Activated CD8-positive, alpha-beta memory T cell treated with anti-CD3 and anti-CD28 coated beads for 48 hours (primary cell): ENCODE data around the gene DOCK3.
A peak's percentile ranks its signal among the peaks of the same experiment; 100 is the strongest.
"Not testable (repeated sequence)": the region's sequence is repeated elsewhere in the genome, so short reads cannot be mapped to it uniquely, and the experiment has no call there.

Experiments used
- DNase-seq, 3 experiments: peaks; one replicate each; pipeline ENCODE4 v3.0.0-alpha.2; 2020; ENCODE audit warnings: low read depth in 2 of 3, low spot score in 2 of 3

The DOCK3 gene

DNA sequence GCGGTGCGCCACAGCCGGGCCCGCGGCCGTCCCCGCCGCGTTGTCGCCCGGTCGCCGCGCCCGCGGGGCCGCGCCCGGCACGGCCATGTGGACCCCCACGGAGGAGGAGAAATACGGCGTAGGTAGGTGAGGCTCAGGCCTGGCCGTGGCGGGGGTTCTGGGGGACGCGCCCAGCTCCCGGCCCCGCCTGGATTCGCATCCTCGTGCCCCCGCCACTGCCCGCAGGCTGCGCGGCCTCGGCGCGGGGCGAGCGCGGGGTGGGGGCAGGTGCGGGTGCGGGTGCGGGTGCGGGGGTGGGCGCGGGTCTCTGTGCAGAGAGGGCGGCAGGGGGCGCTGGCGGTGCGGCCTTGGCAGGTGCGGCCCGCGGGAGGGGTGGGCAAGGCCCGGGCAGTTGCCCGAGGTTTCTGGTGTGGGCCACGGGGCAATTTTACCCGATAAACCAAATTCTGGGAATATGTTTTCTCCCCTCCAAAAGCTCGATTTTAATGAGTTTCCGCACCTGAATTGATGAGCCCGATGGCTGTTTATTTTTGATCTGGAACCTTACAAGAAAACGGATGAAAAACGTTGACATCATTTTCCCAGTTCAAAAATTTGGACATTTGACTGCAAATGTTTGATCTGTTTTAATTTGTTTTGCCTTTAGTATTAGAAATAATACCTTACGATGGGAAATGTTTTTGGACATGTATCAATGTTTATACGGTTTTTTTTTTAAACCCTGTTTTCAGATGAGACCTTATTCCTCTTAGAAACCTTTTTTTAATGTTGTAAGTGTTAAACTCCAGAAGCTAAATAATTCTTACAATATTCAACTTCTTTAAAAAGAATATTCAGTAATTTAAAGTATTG is 678 bp downstream of the DOCK3 start:
- DNase-seq = peak in 2 of 3 experiments; percentile 31 to 52

DNA sequence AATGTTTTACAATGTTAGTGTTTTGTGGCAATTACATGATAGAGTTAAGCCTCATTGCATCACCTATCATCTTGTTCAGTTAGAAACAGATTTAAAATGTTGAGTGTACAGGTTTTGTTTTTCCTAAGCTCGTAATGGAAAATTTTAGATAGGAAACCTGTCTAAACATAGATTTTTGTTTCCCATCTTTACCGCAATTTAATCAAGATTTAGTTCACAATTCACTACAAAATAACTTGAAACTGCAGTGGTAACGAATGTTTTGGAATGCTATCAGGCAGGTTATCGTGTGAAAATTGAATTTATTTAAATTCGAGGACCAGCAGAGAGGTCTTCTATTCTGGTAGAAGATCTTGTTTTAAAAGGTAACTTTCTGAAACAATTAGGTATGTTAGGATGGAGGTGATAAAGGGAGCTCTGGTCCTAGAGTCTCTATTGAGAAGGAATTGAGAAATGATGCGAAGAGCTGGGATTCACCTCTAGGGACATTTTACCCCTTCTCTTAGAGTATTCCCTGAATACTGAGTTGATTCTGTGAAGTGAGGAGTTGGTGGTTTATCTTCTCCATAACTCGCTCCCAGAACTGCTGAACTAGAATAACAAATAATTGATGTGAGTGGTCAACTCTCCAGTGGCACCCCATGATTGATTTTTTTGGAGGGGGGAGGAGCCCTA is 1.4 kb downstream of the DOCK3 start:
- DNase-seq = no peak

DNA sequence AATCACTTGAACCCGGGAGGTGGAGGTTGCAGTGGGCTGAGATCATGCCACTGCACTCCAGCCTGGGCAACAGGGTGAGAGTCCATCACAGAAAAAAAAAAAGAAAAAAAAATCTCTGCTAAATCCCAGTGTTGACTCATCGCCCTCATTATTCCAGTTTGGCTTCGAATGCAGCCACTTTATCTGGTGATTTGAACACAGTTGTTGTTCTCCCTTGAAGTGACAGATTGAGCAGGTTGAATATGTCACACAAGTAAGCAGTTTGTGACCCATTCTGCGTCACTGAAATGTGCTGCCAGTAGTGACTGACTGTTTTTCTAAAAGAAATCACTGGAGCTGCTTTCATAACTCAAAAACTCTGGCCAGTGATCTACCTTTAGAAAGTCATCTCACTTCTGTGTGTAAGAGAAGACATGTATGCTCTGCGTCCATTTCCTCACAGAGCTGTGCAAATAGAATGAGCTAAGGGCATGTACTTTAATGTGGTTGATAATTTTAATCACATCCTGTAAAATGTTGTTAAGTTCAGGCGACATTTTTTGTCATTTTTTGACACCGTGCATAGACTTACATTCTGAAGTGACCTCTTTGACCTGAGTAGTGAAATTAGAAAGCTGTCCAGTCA is 12.5 kb downstream of the DOCK3 start:
- no peak for DNase-seq

DNA sequence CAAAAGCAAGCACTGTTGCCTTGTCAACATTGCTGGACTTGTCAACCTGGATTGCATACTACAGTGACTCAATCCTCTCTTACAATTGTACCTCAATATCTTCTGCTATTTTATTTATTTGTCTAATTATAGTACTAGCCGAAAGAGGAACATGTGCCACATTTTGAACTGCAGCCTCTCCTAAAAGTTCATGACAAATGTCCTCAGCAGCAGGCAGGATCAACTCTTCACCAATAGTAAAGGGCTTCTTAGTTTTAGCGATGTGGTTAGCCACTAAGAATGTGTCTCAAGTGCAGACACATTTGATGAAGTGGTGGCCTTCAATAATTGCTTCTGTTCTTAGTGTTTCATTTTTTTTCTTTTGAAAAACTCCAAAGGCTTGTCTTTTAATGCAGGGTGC is 13.2 kb downstream of the DOCK3 start:
- no peak for DNase-seq

DNA sequence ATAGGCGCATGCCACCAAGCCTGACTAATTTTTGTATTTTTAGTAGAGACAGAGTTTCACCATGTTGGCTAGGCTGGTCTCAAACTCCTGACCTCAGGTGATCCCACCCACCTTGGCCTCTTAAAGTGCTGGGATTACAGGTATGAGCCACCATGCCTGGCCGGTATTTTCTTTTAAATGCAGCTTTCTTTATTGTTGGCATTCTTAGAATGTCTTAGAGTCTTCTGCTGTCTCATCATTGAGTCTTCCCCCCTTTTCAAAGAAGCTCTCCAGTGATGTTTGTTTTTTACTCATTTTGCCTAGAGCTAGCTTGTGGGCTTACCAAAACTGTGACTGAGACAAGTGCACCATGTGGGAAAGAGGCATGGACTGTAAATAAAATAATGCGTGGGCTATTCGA is 13.9 kb downstream of the DOCK3 start:
- DNase-seq = not testable (repeated sequence)

DNA sequence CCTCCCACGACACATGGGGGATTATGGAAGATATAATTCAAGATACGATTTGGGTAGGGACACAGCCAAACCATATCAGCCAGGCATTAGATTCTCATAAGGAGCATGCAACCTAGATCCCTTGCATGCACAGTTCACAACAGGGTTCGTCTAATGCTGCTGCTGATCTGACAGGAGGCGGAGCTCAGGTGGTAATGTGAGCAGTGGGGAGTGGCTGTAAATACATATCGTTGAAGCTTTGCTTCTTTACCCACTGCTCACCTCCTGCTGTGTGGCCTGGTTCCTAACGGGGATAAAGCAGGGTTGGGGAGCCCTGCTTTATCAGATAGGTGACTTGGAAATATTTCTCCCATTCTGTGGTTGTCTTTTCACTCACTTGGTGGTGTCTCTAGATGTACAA is 14.8 kb downstream of the DOCK3 start:
- DNase-seq = no peak

DNA sequence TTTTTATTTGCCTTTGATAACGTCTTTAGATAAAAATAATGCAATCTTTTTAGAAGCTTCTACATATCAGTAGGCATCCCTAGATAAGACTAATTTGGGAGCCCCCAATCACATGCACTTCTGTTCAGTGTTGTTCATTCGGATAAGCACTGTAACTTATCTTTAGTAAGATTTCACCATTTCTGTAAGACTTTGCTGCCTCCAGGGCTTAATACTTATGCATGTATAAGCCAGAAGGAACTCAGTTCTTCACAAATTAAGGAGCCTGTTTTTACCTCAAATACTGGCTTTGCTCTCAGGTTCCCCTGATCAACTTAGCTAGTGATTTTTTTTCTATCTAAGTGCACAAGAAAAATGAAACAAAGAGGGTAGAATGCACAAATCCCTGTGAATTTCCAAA is 20.3 kb downstream of the DOCK3 start:
- DNase-seq = no peak

DNA sequence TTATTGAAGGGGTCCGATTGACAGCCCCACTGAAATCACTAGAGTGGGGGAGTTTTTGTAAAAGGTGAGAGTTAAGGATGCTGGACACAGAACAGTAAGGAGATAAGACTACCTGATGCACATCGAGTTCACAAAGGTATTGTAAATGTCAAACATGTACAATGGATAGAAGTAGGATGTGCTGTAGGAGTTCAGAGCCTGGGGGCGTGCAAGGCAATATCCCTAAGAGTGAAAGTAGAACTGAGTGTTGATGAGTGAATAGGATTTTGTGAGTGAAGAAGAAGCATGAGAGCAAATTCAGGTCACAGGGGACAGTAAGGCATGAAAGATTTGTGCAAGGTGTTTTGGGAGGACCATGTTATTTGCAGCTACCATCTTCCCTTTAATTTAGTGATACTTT is 21.5 kb downstream of the DOCK3 start:
- DNase-seq = no peak

DNA sequence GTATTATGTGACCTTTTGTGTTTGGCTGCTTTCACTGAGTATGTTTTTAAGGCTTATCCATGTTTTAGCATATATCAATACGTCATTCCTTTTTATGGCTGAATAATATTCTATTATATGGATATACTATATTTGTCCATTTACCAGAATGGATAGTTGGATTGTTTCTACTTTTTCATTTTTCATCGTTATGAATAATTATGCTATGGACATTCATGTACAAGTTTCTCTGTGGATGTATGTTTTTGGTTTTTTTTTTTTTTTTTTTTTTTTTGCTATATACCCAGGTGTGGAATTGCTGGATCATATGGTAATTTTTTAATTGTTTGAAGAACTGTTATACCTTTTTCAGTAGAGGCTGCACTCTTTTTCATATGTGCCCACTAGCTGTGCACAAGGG is 23.5 kb downstream of the DOCK3 start:
- DNase-seq = no peak

DNA sequence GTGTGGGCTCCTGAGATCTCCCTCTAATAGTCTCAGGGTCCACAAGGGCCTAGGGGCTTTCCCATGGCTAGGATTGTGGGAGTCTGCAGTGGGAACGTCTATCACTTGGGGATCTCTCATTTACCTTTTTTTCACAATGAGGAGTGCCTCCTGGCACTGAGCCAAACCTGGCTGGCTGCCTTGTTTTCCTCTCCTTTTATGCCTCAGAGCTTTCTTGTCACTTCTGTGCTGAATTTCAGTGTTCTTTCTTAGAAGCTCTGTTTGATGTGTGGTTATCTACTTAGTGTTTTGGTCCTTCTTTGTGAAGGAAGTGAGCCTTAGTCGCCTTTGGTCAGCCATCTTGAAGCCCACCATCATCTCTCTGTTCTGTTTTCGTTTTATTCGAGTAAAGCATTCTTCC is 33.9 kb downstream of the DOCK3 start:
- no peak for DNase-seq

DNA sequence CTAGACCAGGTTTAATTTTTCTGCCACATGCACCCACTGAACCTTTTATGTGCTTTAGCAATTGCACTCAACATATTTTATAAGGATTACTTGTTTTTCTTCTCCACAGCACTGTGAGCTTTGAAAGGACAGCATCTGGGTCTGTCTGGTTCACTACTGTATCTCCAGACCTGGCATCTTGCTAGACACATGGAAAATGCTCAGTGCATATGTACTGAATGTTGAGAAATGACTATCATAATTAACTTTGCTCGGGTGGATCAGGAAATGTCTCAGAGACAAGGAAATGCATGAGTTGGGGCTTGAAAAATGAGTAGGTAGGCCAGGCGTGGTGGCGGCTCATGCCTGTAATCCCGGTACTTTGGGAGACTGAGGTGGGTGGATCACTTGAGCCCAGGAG is 40.2 kb downstream of the DOCK3 start:
- DNase-seq = no peak

DNA sequence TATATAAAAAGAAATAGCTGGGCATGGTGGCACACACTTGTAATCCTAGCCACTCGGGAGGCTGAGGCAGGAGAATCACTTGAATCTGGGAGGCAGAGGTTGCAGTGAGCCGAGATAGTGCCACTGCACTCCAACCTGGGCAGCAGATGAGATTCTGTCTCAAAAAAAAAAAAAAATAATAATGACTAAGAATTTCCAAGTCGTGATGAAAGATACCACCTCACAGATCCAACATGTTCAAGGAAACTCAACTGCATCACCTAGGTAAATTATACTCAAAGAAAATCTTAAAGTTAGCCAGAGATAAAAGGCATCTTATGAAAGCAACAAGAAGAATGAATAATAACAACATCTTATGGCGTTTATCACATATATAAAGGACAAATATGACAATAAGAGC is 50.1 kb downstream of the DOCK3 start:
- no peak for DNase-seq

DNA sequence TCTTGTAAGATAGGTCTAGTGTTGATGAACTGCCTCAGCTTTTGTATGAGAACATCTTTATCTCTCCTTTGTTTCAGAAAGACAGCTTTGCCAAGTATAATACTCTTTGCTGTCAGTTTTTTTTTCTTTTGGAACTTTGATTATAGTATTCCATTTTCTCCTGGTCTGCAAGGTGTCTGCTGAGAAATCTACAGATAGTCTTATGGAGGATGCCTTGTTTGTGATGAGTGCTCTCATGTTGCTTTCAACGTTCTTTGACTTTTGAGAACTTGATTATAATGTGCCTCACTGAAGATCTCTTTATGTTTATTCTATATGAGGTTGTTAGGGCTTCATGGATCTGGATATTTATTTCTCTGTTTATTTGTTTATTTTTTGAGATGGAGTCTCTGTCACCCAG is 60.3 kb downstream of the DOCK3 start:
- DNase-seq = no peak

DNA sequence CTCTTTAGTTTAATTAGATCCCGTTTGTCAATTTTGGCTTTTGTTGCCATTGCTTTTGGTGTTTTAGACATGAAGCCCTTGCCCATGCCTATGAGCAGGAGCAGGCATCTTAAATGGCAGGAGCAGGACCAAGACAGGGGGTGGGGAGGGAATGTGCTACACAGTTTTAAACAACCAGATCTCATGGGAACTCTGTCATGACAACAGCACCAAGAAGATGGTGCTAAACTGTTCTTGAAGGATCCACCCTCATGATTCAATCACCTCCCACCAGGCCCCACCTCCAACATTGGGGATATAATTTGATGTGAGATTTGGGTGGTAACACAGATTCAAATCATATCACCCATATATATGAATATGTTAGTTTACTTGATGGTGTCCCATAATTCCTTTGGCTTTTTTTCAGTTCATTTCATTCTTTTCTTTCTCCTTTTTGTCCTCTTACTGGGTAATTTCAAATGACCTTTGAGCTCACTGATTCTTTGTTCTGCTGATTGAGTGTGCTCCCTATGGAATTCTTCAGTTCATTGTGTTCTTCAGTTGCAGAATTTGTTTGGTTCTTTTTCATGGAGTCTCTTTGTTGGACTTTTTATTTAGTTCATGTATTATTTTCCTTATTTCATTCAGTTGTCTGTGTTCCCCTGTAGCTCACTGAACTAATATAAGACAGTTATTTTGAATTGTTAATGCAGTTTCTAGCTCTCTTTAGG is 62.6 kb downstream of the DOCK3 start:
- no peak for DNase-seq

DNA sequence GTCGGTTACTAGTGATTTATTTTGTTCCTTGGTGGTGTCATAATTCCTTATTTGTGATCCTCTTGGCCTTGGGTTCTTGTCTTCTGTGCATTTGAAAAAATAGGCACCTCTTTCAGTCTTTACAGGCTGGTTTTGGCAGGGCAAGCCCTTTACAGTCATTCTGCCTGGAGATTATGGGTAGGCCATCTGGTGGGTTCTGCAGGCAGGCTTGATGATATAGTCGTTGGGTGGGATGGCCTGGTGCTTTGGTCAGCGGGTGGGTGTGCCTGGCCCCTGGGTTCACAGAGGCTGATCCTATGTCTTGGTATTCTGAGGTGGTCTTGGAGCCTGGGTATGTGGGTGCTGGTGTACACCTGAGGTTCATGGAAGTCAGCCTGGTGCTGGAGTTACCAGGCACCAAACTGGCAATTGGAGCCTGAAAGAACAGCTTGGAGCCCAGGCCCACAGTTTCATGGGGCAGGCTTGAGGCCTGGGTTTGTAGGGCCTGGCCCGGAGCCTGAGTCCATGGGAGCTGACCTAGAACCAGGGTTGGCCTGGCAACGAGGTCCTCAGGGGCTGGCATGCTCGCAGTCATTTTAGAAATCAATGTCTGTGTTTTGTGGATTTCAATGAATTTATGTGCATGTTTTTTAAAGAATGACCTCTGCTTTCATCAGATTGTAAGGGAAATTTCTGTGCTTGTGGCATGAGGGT is 63.3 kb downstream of the DOCK3 start:
- no peak for DNase-seq

DNA sequence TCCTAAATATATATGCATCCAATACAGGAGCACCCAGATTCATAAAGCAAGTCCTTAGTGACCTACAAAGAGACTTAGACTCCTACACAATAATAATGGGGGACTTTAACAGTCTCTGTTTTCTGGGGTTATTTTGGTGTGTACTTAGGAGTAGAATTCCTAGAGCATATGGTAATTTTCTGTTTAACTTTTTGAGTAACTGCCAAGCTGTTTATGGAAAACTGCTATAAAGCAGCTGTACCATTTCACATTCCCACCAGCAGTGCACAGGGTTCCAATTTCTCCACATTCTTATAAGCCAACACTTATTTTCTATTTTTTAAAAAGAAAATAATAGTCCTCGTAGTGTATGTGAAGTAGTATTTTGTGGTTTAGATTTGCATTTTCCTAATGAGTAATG is 68.9 kb downstream of the DOCK3 start:
- no peak for DNase-seq

DNA sequence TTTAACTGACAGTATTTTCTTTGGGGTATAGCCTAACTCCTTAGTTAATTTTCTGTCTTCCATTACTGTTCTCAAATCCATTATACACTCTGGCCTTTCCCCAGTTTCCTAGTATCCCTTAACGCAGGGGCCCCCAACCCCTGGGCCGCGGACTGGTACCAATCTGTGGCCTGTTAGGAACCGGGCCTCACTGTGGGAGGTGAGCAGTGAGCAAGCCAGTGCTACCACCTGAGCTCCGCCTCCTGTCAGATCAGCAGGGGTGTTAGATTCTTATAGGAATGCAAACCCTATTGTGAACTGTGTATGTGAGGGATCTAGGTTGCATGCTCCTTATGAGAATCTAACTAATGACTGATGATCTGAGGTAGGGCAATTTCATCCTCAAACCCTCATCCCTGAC is 75.1 kb downstream of the DOCK3 start:
- DNase-seq = no peak

DNA sequence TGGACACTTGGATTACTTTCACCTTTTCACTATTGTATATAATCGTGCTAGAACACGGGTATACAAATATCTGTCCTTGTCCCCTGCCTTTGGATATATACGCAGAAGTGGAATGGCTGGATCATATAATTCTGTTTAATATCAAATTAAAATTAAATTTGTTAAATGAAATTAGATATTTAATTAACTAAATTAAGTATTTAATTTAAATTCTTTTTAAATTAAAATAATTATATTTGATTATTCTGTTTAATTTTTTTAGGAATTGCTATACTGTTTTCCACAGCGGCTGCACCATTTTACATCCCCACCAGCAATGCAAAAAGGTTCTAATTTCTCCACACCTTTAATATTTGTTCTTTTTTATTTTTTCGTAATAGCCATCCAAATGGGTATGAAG is 84.3 kb downstream of the DOCK3 start:
- no peak for DNase-seq

DNA sequence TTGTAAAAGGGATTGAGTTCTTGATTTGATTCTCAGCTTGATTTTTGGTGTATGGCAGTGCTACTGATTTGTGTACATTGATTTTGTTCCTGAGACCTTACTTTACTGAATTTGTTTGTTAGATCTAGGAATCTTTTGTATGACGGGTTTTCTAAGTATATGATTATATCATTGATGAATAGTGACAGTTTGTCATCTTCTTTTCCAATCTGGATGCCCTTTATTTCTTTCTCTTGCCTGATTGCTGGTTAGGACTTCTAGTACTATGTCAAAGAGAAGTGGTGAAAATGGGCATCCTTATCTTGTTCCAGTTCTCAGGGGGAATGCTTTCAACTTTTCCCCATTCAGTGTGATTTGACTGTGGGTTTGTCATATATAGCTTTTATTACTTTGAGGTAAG is 103.0 kb downstream of the DOCK3 start:
- DNase-seq = no peak

DNA sequence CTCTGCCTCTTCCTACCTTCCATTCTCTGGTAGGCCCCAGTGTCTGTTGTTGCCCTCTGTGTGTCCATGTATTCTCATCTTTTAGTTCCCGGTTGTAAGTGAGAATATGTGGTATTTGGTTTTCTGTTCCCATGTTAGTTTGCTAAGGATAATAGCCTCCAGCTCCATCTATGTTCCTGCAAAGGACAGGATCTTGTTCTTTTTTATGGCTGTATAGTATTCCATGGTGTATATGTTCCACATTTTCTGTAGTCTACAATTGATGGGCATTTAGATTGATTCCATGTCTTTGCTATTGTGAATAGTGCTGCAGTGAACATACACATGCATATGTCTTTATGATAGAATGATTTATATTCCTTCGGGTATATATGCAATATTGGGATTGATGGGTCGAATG is 107.0 kb downstream of the DOCK3 start:
- not testable (repeated sequence) for DNase-seq

DNA sequence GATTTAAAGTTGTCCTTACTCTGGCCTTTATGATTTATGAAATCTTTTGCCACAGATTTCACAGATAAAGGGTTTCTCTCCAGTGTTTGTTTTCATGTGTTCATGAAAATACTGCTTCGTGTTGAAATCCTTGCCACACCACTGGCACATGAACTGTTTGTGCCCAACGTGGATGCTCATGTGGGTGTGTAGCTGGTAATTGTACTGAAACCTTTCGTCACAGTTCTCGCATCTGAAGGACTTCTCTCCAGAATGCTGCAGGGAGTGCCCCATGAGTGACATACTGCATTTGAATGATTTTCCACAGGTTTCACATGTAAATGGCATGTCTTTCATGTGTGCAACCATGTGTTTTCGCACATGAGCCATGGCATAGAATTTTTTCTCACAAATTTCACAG is 111.9 kb downstream of the DOCK3 start:
- no peak for DNase-seq
